Uterus (tissue), 2 donors: ENCODE data around the gene SNX13.

Experiments used
- POLR2A ChIP-seq, 2 donors: fragments of 450-650 bp; IDR thresholded peaks; one replicate each; pipeline ENCODE4 v1.6.1; 2016; ENCODE audit warnings: antibody characterized with exemption in 2 of 2, mild to moderate bottlenecking in 1 of 2, moderate library complexity in 1 of 2
- TF ChIP-seq, protein P1 (sequence below), 4 experiments: fragments of 200-600 bp in 2 of 4; fragments of 450-650 bp in 2 of 4; sonication (generic) in 2 of 4; IDR thresholded peaks; one replicate each; pipeline ENCODE4 v1.5.1; 2016 to 2019; ENCODE audit warnings: antibody characterized with exemption in 4 of 4, mild to moderate bottlenecking in 2 of 4, moderate library complexity in 1 of 4

DNA sequence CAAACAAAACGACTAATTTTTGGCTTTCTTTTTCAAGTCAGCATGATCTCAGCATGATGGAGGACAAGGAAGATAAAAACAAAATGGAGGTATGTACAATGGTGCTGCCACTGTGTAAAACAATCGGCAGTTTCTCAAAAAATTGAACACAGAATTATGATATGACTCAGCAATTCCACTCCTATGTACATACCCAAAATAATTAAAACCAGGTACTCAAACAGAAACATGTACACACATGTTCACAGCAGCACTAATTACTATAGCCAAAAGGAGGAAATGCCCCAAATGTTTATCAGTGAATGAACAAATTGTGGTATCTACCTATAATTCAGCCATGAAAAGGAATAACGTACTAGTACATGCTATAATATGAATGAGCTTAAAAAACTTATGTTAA lies 29.9 kb downstream of the SNX13 start:
- TF ChIP-seq, protein P1, sequence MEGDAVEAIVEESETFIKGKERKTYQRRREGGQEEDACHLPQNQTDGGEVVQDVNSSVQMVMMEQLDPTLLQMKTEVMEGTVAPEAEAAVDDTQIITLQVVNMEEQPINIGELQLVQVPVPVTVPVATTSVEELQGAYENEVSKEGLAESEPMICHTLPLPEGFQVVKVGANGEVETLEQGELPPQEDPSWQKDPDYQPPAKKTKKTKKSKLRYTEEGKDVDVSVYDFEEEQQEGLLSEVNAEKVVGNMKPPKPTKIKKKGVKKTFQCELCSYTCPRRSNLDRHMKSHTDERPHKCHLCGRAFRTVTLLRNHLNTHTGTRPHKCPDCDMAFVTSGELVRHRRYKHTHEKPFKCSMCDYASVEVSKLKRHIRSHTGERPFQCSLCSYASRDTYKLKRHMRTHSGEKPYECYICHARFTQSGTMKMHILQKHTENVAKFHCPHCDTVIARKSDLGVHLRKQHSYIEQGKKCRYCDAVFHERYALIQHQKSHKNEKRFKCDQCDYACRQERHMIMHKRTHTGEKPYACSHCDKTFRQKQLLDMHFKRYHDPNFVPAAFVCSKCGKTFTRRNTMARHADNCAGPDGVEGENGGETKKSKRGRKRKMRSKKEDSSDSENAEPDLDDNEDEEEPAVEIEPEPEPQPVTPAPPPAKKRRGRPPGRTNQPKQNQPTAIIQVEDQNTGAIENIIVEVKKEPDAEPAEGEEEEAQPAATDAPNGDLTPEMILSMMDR (IDR thresholded peaks at IDR 0.05): no peak
- no peak for TF ChIP-seq POLR2A (IDR thresholded peaks at IDR 0.05)
